Mucosa of stomach (tissue), 1 donor: Measurements from ENCODE around the gene SHANK1.

ENCODE experiments used
- H3K27me3 ChIP-seq: one replicate; pipeline ENCODE4 v1.7.0; 2013; ENCODE audit warnings: mild to moderate bottlenecking, low read length; ENCODE audit not compliant: control insufficient read depth, insufficient read depth
- H3K36me3 ChIP-seq: one replicate; pipeline ENCODE4 v1.7.0; 2013; ENCODE audit warnings: low read length; ENCODE audit not compliant: control insufficient read depth, insufficient read depth
- H3K4me1 ChIP-seq: one replicate; pipeline ENCODE4 v1.7.0; 2013; ENCODE audit warnings: mild to moderate bottlenecking, low read length; ENCODE audit not compliant: control insufficient read depth, insufficient read depth
- H3K4me3 ChIP-seq: one replicate; pipeline ENCODE4 v1.7.0; 2013; ENCODE audit warnings: low read length
- H3K9ac ChIP-seq: one replicate; pipeline ENCODE4 v1.7.0; 2013; ENCODE audit warnings: mild to moderate bottlenecking, low read length, moderate library complexity
- H3K9me3 ChIP-seq: one replicate; pipeline ENCODE4 v1.7.0; 2013; ENCODE audit warnings: mild to moderate bottlenecking, low read length, moderate library complexity; ENCODE audit not compliant: control insufficient read depth
- donor health status: Pancreatic carcinoma.

The SHANK1 gene

GRCh38 chr19:50668879-50669278 is 50.7 kb downstream of the SHANK1 start:
- no peaks in the 10 kb centered on the region for H3K9me3 ChIP-seq
- no peaks in the 10 kb centered on the region for H3K36me3 ChIP-seq
- H3K9ac ChIP-seq, result no peak overlapping the region
- no peak overlapping the region for H3K4me3 ChIP-seq
- H3K27me3 ChIP-seq, result peaks cover 56% of the 10 kb centered on the region
- H3K4me1 ChIP-seq, result no peaks in the 10 kb centered on the region

GRCh38 chr19:50668416-50668815 is 51.2 kb downstream of the SHANK1 start:
- Histone ChIP-seq H3K36me3 (no peaks in the 10 kb centered on the region), H3K9ac (no peak overlapping the region), H3K27me3 (peaks cover 56% of the 10 kb centered on the region), H3K9me3 (no peaks in the 10 kb centered on the region), H3K4me1 (no peaks in the 10 kb centered on the region), H3K4me3 (no peak overlapping the region)

GRCh38 chr19:50667759-50668231 is 51.8 kb downstream of the SHANK1 start:
- Histone ChIP-seq H3K4me1 (no peaks in the 10 kb centered on the region), H3K9me3 (no peaks in the 10 kb centered on the region), H3K9ac (no peak overlapping the region), H3K27me3 (peaks cover 52% of the 10 kb centered on the region), H3K4me3 (no peak overlapping the region), H3K36me3 (no peaks in the 10 kb centered on the region)

GRCh38 chr19:50667177-50667758 is 52.3 kb downstream of the SHANK1 start:
- peaks cover 50% of the 10 kb centered on the region for H3K27me3 ChIP-seq
- H3K9ac ChIP-seq, result no peak overlapping the region
- no peaks in the 10 kb centered on the region for H3K4me1 ChIP-seq
- H3K9me3 ChIP-seq, result no peaks in the 10 kb centered on the region
- no peak overlapping the region for H3K4me3 ChIP-seq
- H3K36me3 ChIP-seq, result no peaks in the 10 kb centered on the region

GRCh38 chr19:50666346-50667176 is 53.0 kb downstream of the SHANK1 start:
- no peaks in the 10 kb centered on the region for H3K9me3 ChIP-seq
- no peaks in the 10 kb centered on the region for H3K36me3 ChIP-seq
- H3K4me3 ChIP-seq, result no peak overlapping the region
- no peaks in the 10 kb centered on the region for H3K4me1 ChIP-seq
- peaks cover 46% of the 10 kb centered on the region for H3K27me3 ChIP-seq
- no peak overlapping the region for H3K9ac ChIP-seq

GRCh38 chr19:50664204-50664603 is 55.4 kb downstream of the SHANK1 start:
- H3K36me3 ChIP-seq, result no peaks in the 10 kb centered on the region
- H3K9me3 ChIP-seq, result no peaks in the 10 kb centered on the region
- H3K27me3 ChIP-seq, result peaks cover 40% of the 10 kb centered on the region
- no peak overlapping the region for H3K9ac ChIP-seq
- no peak overlapping the region for H3K4me3 ChIP-seq
- H3K4me1 ChIP-seq, result no peaks in the 10 kb centered on the region

- Histone ChIP-seq H3K9me3 (no peaks in the 10 kb centered on the region), H3K27me3 (peaks cover 45% of the 10 kb centered on the region), H3K36me3 (no peaks in the 10 kb centered on the region), H3K4me3 (no peak overlapping the region), H3K4me1 (peaks cover 5% of the 10 kb centered on the region), H3K9ac (no peak overlapping the region)
Observed at GRCh38 chr19:50663482-50663790, 56.2 kb downstream of the SHANK1 start.

- Histone ChIP-seq H3K9ac (no peak overlapping the region), H3K4me1 (peaks cover 5% of the 10 kb centered on the region), H3K27me3 (peaks cover 48% of the 10 kb centered on the region), H3K4me3 (no peak overlapping the region), H3K36me3 (no peaks in the 10 kb centered on the region), H3K9me3 (no peaks in the 10 kb centered on the region)
Observed at GRCh38 chr19:50662651-50663481, 56.7 kb downstream of the SHANK1 start.

GRCh38 chr19:50661766-50662650 is 57.6 kb downstream of the SHANK1 start:
- no peak overlapping the region for H3K4me3 ChIP-seq
- no peaks in the 10 kb centered on the region for H3K9me3 ChIP-seq
- no peak overlapping the region for H3K9ac ChIP-seq
- H3K4me1 ChIP-seq, result peaks cover 5% of the 10 kb centered on the region
- peaks cover 43% of the 10 kb centered on the region for H3K27me3 ChIP-seq
- H3K36me3 ChIP-seq, result no peaks in the 10 kb centered on the region

GRCh38 chr19:50661023-50661422 is 58.6 kb downstream of the SHANK1 start:
- H3K4me1 ChIP-seq, result peaks cover 5% of the 10 kb centered on the region
- no peaks in the 10 kb centered on the region for H3K9me3 ChIP-seq
- H3K36me3 ChIP-seq, result no peaks in the 10 kb centered on the region
- peaks cover 34% of the 10 kb centered on the region for H3K27me3 ChIP-seq
- H3K9ac ChIP-seq, result no peak overlapping the region
- no peak overlapping the region for H3K4me3 ChIP-seq

- no peaks in the 10 kb centered on the region for H3K9me3 ChIP-seq
- H3K36me3 ChIP-seq, result no peaks in the 10 kb centered on the region
- H3K27me3 ChIP-seq, result peaks cover 29% of the 10 kb centered on the region
Observed at GRCh38 chr19:50660088-50660366, 59.6 kb downstream of the SHANK1 start.

More at GRCh38 chr19:50660088-50660366, 59.6 kb downstream of the SHANK1 start:
- Histone ChIP-seq H3K9ac (no peak overlapping the region), H3K4me1 (peaks cover 5% of the 10 kb centered on the region), H3K4me3 (no peak overlapping the region)
